Activated CD4-positive, alpha-beta T cell treated with anti-CD3 and anti-CD28 coated beads, Interleukin-2, amount 50 U/mL, for 1 hour (primary cell): ENCODE data around the gene KRTAP2-4.
"Not testable (repeated sequence)": the region's sequence is repeated elsewhere in the genome, so short reads cannot be mapped to it uniquely, and the experiment has no call there.

ENCODE experiments used
- DNase-seq: peaks from one replicate; pipeline ENCODE4 v3.0.0-alpha.2; 2020

Gene KRTAP2-4

GRCh38 chr17:41069031-41069430, 3.4 kb upstream of the KRTAP2-4 start:
- no peak for DNase-seq

DNA sequence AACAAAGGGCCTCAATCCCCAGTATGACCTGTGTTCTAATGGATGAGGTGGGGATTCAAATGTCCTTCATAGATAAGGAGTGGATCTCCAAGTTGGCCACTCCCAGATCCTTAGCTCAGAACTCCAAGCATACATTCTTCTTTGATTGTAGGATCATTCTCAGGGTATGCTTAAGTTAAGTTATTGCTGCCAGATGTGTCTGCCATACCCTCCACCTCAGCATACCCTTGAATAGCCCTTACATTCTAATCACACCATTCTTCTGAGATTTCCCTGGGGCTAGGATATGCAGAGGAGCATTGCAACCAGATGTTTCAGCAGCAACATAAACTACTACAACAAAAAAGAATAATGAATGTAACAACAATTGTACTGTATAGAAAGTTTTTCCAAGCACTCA, 1.6 kb upstream of the KRTAP2-4 start:
- DNase-seq: no peak

GRCh38 chr17:41065016-41065689, 526 bp downstream of the KRTAP2-4 start:
- DNase-seq: not testable (repeated sequence)

GRCh38 chr17:41064301-41064700, 1.4 kb downstream of the KRTAP2-4 start:
- DNase-seq: no peak

DNA sequence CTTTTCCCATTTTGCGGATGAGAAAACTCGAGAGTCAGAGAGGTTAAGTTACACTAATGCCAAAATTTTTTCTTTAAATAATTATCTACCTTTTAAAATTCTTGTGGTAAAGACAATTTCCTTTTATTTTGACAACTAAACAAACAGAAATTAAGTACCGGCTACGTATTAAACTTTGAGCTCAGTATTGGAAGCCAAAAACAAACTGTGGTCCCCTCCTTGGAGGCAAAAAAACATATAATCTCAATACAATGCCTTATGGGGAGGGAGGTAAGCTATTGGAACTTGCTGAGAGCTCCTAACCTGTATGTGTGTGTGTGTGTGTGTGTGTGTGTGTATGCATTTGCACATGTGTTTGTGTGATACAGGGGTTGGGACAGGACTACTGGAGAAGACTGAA, 2.2 kb downstream of the KRTAP2-4 start:
- no peak for DNase-seq

DNA sequence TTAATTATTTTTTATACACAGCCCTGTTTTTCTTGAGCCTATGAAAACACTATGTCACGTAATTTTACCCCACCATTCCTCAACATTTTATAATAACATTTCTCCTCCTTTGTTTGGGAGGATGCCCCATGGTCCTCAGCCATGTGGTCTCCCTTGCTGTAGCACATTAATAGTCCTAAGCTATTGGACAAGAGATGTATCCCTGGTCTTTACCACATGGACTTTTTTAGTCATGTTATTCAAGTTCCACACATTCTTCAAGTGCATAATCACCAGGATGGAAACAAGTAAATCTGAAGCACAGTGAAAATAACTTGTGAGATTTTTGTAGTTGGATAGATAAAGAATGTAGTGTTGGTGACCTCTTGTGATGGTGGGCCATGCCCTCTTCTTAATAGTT, 3.7 kb downstream of the KRTAP2-4 start:
- DNase-seq: no peak

DNA sequence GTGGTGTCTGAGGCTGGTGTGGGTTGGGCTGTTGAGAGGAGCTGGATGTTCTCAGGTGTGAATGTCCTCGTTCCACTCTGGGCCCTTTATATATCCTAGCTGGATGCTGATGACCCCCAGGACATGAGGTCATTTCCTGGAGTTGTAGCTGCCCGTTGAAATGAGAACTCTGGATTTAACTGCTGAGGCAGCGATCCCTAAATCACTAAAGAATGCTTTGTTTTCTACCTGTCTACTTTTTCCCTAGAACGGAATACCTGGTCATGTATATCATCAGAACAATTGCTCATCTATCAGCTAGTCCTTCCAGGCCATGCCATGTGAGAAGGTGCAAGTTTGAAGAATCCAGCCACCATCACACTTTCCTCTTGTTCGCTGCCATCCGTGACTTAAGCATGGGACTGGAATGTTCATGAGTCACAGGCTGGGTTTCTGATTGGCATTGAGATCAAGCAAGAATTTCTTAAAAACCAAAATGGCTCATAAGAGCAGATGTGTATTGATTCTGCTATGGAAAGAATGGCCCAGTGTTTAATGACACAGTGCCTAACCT, 5.6 kb downstream of the KRTAP2-4 start, which contains the start of gene KRTAP2-3:
Gene KRTAP2-3 (minus strand): TSS at position 63 of the 553 bp plus-strand sequence. CDS start 64 bp downstream, outside the sequence.
- no peak for DNase-seq

GRCh38 chr17:41059276-41060051, 6.2 kb downstream of the KRTAP2-4 start:
- not testable (repeated sequence) for DNase-seq

DNA sequence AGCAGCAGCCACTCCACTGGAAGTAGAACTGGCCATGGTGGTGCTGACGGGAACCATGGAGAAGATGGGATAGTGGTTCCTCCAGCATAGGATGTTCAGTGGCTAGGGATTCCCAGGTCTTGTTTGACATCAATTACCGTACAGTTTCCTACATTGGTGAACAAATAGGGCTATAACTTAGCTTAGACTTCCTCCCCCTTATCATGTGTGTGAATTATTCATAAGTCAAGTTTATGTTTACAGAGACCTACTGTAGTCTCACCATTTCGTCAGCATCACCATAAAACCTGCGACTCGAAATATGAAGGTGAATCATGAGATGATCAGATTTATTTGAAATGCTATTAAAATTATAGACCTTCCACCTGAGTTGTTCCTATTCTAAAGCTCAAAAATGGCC, 6.9 kb downstream of the KRTAP2-4 start:
- DNase-seq: no peak

GRCh38 chr17:41057547-41057946, 8.1 kb downstream of the KRTAP2-4 start:
- no peak for DNase-seq

DNA sequence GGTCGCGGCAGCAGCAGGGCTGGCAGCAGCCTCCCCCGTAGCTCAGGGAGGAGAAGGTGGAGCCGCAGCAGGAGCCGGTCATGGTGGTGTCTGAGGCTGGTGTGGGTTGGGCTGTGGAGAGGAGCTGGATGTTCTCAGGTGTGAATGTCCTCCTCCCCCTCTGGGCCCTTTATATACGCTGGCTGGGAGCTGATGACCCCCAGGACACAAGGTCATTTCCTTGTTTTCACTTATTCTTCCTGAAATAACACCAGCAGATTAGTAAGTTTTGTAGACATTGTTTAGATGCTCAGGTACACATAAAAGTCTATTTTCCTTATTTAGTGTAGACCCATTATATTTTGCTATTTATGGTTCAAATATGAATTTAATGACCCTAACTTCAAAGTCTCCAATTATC, 10.5 kb downstream of the KRTAP2-4 start, which contains the start of gene KRTAP2-2:
Gene KRTAP2-2 (minus strand): TSS at position 101 of the 400 bp plus-strand sequence. CDS start 19 bp downstream, at position 82.
- not testable (repeated sequence) for DNase-seq

GRCh38 chr17:41054556-41054955, 11.1 kb downstream of the KRTAP2-4 start:
- DNase-seq: not testable (repeated sequence)

DNA sequence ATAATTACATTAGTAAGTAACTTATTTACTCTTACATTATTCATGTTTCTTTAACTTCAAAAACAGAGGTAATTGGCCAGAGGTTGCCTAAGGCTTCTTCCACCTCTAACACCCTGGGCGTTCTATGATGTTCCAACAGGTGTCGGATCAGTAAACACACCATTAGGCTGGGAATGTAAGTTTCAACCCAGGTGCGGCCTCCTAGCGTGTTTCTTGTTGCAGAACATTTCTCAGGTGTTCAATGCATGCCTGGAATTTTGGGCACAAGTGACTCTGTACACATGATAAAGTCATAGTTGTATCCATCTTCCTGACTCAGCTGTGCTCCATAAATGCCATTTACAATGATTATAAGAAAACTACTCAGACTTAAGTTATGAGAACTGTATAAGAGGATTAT, 11.7 kb downstream of the KRTAP2-4 start:
- DNase-seq: no peak

- DNase-seq: no peak
Measured at GRCh38 chr17:41052566-41052965, 13.1 kb downstream of the KRTAP2-4 start.

GRCh38 chr17:41049110-41049509, 16.6 kb downstream of the KRTAP2-4 start:
- no peak for DNase-seq

DNA sequence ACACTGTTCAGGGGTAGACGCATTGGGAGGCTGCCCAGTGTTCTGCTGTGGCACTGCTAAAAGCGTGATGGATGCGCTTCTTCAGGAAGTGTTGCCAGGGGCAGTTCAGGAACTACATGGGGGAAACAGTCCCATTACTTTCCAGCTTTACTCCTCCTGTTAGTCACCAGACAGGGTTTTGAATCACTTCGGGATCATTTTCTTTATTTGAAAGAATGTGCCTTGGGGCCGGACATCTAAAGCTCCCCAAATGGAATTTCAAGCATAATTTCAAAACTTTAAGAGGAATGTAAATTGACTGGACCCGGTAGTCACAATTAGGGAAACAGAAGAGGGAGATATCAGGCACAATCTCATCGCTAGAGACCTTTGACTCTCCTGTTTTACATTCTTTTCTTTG, 17.2 kb downstream of the KRTAP2-4 start:
- no peak for DNase-seq

GRCh38 chr17:41046735-41047465, 18.8 kb downstream of the KRTAP2-4 start, which contains the start of gene KRTAP2-1:
TSS of gene KRTAP2-1 (minus strand) at chr17:41047316. CDS start at chr17:41047267, 49 bp downstream.
- DNase-seq: not testable (repeated sequence)

DNA sequence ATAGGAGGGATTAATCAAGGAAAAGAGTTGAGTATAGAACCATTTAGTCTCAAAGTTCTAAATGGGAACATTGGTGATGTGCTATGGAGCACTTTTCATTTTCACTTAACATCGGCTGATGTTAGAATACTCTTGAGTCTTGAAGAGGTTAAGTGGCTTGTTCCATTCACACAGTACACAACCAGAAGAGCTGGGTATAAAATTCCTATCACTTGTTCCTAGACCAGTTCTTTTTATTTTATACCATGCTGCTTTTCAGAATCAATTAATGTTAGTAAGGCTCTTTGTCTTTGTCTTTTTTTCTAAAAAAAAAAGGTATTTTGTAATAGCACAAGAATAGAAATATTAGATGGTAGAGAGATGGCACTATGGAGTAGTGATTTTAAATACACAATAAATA, 22.7 kb downstream of the KRTAP2-4 start:
- DNase-seq: no peak

- not testable (repeated sequence) for DNase-seq
Measured at GRCh38 chr17:41040783-41041571, 24.7 kb downstream of the KRTAP2-4 start, which contains the start of gene KRTAP1-1. TSS of gene KRTAP1-1 (minus strand) at chr17:41041450. CDS start at chr17:41041397, 53 bp downstream.

- DNase-seq: no peak
Measured at GRCh38 chr17:41037853-41038350, 27.8 kb downstream of the KRTAP2-4 start.

DNA sequence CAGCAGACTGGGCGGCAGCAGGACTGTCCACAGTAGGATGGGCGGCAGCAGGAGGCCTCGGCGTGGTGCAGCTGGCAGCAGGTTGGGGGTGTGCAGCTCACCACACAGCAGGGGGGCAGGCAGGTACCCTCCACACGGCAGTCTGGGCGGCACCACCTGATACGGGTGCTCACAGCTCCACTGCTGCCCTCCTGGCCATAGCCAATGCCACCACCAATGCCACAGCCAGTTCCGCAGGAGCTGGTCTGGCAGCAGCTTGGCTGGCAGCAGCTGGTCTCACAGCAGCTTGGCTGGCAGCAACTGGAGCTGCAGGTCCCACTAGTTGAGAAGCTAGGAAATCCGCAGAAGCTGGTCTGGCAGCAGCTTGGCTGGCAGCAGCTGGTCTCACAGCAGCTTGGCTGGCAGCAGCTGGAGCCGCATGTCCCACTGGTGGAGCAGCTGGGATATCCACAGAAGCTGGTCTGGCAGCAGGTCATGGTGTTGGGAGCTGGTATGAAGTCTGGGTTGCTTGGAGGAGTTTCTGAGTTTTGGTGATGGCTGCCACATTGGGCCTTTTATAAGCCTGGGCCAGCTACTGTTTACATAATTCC, 31.2 kb downstream of the KRTAP2-4 start, which contains the start of gene KRTAP1-3:
Gene KRTAP1-3 (minus strand): TSS at position 529 of the 590 bp plus-strand sequence. CDS start 53 bp downstream, at position 476.
- DNase-seq: not testable (repeated sequence)
